HG03097 (cell line): ENCODE results near the gene TGM2.
A peak's percentile ranks its signal among the peaks of the same experiment; 100 is the strongest.

Experiments
- ATAC-seq: cut with Tn5 transposase; IDR thresholded peaks from one replicate; pipeline ENCODE4 v1.9.1; 2021; ENCODE audit not compliant: unreplicated experiment, low FRiP score

TGM2 gene

DNA sequence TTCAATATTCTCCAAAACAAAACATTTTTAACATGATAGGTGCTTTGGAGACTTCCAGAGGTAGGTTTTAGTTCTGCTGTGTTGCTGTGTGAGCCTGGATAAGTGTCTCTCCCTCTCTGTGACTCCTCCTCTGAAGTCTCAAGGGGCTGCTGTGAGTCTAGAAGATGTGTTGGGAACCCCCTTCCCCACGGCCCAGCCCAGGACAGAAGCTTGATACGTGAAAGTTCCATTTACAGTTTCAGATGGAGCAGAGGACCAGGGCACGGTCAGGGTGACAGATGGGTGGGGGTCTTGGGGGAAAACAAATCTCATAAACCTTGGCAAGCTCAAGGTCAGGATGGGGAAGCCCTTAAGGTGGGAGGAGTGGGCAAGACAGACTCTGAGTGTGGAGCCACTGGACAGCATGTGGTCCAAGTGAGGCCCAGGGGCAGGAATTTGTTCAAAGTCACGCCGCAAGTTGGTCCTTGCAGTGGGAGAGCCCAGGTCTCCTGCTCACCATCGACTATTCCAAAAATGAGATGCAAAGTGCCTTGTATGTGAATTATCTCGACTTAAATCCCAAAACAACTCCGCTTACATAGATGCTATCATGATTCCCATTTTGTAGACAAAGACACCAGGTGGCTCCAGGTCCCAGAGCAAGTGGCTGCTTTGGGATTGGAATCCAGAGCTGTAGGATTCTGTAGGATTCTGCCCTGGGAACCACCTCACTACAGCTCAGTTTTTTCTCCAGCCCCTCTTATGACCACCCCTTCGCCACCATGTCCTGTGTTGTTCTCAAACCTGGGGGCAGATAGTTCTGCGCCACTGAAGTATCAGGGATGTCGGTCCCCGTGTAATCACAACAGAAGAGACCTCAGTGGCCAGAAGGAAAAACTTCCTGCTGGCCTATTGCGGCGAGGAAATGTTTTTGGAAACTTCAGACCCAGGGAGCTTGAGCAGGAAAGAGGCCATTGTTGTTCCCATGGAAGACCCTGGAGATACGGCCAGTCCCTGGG lies 1.9 kb downstream of the TGM2 start:
- no peak for ATAC-seq

DNA sequence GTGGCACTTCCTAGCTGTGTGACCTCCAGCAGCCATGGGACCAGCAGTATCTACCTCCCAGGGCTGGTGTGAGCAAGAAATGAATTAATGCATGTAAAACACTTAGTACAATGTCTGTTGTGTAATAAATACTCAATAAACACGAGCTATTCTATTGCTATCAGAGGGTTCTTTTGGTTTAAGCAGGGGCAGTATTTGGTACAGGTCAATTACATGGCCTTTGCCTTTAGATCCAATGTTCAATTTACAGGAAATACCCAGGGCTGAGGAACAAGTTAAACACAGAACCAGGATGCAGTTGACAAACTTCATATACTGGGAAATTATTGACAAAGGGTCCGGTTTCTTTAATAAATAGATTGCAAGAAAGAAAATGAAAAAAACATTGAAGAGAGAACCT lies 2.9 kb downstream of the TGM2 start:
- ATAC-seq: no peak

GRCh38 chr20:38161412-38161774 lies 3.7 kb downstream of the TGM2 start:
- no peak for ATAC-seq

DNA sequence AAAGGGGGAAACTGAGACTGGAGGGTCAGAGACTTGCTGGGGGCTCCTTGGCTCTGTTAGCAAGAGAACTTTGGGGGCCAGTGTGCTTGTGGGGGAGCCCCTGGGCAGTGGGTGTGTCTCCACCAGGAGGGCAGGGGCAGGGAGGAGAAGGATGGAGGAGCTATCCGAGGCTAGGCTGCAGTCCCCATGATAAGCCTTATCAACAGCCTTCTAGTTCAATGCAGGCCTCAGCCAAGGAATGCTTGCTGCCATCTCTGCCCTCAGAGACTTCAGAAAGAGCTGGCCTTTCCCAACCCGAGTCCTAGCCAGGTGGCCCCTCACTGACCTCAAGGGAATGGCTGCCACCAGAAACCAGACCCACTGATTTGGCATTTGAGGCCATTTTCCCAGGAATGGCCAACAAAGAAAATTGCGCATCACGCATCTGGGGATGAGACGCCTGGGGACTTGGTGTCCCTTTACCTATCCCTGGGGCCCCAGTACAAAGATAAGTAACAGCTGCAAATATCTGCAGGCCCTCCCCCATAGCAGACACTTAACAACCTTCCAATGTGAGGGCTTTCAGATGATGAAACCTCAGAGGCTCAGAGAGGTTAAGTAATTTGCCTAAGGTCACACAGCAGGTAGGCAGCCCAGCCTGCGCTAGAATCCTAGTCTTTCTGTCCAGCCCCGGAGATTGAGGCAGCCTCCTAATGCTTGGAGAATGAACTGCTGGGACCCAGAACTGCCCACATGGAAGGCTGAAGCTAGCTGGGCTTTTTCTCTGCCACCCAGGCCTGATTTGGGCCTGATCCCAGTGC lies 4.9 kb downstream of the TGM2 start:
- ATAC-seq: no peak

DNA sequence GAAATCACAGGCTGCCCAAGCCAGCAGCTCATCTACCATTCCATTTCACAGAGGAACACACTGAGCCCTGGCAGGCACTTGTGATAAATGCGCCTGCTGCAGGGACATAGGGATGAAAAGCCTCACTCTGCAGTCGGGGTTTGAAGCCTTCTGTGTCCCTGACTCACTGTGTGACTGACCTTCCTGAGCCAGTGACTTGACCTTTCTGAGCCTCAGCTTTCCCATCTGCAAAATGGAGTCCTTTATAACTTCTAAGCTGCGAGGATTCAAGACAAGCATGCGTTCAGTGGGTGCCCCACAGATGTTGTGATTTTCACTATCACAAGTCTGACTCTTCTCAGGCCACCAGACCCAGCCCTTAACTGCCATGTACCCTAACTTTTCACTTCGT lies 5.5 kb downstream of the TGM2 start:
- no peak for ATAC-seq

- no peak for ATAC-seq
These were observed 6.2 kb downstream of the TGM2 start for GRCh38 chr20:38158701-38159351.

- ATAC-seq: no peak
These were observed 7.2 kb downstream of the TGM2 start for GRCh38 chr20:38157635-38158495.

DNA sequence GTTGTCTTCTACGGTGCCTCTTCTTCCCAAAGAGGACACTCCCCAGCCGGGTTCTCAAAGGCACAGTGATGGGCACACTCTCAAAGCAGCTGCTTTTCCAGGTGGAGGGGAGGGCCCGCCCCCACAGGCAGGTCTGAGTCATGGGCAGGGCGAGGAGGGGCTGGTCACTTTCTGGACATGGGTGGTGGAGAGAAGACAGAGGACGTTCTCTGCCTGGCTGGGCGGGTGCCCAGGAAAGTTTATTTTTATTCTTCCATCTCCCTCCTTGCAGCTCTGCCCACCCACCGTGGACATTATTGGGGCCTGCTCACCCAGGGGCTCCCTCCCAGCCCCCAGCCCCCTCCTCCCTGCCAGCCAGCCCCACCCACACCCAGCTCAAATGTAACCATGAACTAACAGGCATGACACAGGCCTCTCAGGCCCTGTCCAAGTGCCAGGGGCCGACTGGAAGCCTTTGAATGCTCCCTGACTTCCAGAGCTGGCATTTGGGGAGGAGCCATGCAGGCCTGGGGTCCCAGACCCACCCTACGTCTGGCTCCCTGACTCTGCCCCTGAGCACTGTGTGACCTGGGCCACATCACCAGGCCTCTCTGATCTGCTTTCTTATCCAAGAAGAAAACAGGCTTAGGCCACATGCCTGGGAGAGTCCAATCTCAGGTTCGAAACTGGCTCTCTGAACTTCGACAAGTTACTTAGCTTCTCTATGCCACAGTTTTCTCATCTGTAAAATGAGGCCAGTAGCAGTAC lies 8.0 kb downstream of the TGM2 start:
- ATAC-seq: no peak

DNA sequence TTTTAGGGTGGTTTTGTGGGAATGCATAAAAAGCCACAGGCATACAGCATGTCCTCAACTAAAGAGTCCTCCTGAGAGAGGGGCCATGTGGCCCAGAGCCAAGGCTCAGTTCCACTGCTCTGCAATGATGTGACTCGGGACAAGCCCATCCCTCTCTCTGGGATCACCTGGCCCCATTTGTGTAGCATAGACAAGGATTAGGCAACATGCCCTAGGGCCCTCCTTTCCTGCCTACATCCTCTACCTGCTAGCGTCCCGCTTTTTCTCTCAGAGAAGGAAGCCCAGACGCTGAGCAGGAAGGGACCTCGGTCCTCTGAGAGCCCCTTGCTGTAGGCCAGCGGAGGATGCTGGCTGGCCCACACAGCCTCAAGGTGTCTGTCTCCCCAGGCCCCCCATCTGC lies 8.8 kb downstream of the TGM2 start:
- ATAC-seq: no peak

GRCh38 chr20:38155811-38156210 lies 9.3 kb downstream of the TGM2 start:
- no peak for ATAC-seq

GRCh38 chr20:38153401-38153800 lies 11.7 kb downstream of the TGM2 start:
- no peak for ATAC-seq

- ATAC-seq: peak; percentile 60
These were observed 12.3 kb downstream of the TGM2 start for GRCh38 chr20:38152621-38153221.

DNA sequence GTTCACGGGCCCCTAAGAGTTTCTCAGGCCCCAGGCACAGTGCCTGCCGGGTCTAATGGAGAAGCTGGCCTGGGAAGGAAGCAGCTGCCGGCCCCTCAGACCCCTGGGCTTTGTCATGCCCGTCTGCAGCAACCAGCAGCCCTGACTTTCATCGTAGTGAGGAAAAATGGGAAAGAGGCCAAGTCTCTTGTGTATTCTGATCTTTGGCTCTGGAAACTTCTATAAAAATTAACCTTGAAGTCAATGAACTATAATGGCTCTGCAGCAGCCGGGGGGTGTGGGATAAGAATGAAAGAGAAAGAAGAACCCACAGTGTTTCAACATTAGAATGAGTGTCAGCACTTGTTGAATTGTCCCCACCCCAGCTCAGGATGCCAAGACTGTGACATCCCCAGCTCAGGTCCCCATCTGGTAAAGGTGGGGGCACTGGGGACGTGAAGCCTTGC lies 12.9 kb downstream of the TGM2 start:
- peak; percentile 20 for ATAC-seq

DNA sequence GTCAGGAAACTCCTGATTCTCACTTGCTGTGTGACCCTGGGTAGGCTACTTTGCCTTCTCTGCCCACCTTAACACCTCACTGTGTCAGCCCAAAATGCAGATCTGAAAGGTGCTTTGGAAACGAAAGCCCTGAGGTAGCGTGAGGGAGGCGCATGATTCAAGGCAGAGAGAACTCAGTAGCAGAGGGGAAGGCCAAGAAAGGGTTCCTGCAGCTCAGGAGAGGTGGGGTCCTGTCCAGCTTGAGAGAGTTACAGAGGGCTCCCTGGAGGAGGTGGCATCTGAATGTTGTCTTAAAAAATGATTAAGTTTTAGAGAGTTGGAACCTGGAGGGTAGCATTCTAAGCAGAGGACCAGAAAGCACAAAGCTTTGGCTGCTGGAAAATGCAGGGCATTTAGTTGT lies 13.6 kb downstream of the TGM2 start:
- no peak for ATAC-seq

DNA sequence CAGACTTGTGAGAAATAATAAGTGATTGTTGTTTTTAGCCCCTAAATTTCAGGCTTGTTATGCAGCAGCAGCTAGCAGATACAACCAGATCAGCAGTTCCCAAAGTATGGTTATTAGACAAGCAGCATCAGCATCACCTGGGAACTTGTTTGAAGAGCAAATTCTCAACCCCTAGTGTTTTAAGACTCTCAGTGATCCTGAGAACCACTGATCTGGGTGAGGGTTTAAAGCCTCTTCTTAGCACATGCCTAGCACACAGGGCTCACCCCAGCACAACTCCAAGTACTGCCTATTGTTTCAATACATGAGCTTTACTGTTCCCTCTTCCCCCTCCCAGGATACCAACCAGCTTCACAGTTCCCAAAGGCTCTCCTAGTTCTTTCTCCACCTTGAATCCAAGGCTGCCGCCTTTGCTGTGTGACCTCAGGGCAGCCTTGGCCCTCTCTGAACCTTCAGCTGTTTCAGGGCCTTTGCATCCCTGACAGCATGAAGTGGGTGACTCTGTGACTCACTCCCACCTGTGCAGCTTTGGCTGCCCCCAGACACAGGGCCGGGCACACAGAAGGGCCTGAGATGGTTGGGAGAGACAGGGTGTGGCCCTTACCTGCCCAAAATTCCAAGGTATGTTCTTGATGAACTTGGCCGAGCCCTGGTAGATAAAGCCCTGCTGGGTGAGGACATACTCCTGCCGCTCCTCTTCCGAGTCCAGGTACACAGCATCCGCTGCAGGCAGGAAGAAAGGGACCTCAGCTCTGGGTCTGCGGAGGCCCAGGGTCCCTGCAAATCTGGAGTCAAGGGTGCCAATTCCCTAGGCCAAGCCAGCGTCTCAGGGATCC lies 14.5 kb downstream of the TGM2 start:
- ATAC-seq: no peak

- ATAC-seq: no peak
These were observed 16.6 kb downstream of the TGM2 start for GRCh38 chr20:38148328-38149102.

GRCh38 chr20:38147751-38148150 lies 17.3 kb downstream of the TGM2 start:
- no peak for ATAC-seq
